K562 (cell line): ENCODE measurements around the gene SLC39A9. TPM values are rescaled to one million over a fixed set of nuclear protein-coding genes. Genes with fewer than 3 reads are reported as not detected.
A peak's percentile ranks its signal among the peaks of the same experiment; 100 is the strongest.

ENCODE experiments used
- ATAC-seq: fragments of 200-7000 bp; cut with Tn5 transposase; 3 replicates; pipeline ENCODE4 v1.9.1; 2020; ENCODE audit warnings: moderate library complexity
- BruUV-seq: library from RNA; stranded (reverse); fragments of 400-500 nt; replicated peaks from 2 replicates; lab custom pipeline; 2021; lab: Mats Ljungman, UMichigan
- CTCF ChIA-PET: fragments of 300-600 bp; formaldehyde crosslinking; extraction: SDS; loops from one replicate; lab custom pipeline; 2021; ENCODE audit warnings: low intra/inter-chr PET ratio; lab: Yijun Ruan, JAX
- POLR2A ChIA-PET: fragments of 300-600, 350-650 bp; sonication (Branson Sonifier 250); formaldehyde crosslinking; extraction: SDS; loops from one replicate; lab custom pipeline; 2021; ENCODE audit warnings: antibody characterized with exemption, inconsistent platforms; lab: Yijun Ruan, JAX
- DNase-seq, 4 experiments: peaks; one replicate each; pipeline versions ENCODE4 v3.0.0 to v3.0.0-alpha.2; 2011 to 2018; ENCODE audit warnings: low spot score in 3 of 4, mixed read lengths in 3 of 4; ENCODE audit errors: extremely low read depth in 1 of 4
- FAIRE-seq: peaks from 2 replicates; lab custom pipeline; 2011; peaks lifted over from hg19 to GRCh38; lab: Jason Lieb, UNC
- H2AFZ ChIP-seq: 2 replicates; pipeline ENCODE4 v1.6.0; 2011; ENCODE audit warnings: low read depth, low read length, control low read depth, inconsistent platforms
- H3K27ac ChIP-seq: fragments of 200-600 bp; 3 replicates; pipeline ENCODE4 v1.8.0; 2011; ENCODE audit warnings: low read depth, mild to moderate bottlenecking, control low read depth, inconsistent platforms, low read length, moderate library complexity, mixed read lengths; ENCODE audit errors: extremely low read depth
- H3K27me3 ChIP-seq, 2 experiments: fragments of 300-600 bp in 1 of 2; 2 replicates in 1 of 2; 3 replicates in 1 of 2; pipeline versions ENCODE4 v1.6.0 to v1.8.0; 2011; ENCODE audit warnings: inconsistent platforms in 2 of 2, low read length in 2 of 2, mild to moderate bottlenecking in 1 of 2, mixed read lengths in 1 of 2, moderate library complexity in 1 of 2; ENCODE audit not compliant: control insufficient read depth in 2 of 2, insufficient read depth in 2 of 2
- H3K36me3 ChIP-seq: fragments of 300-600 bp; 3 replicates; pipeline ENCODE4 v1.8.0; 2011; ENCODE audit warnings: mild to moderate bottlenecking, low read length, inconsistent platforms; ENCODE audit not compliant: control insufficient read depth, insufficient read depth
- H3K4me1 ChIP-seq, 2 experiments: fragments of 200-600 bp in 1 of 2; replicated peaks in 1 of 2; 2 replicates in 1 of 2; 3 replicates in 1 of 2; pipeline versions ENCODE4 v1.5.1 to v1.8.0; 2011; ENCODE audit warnings: inconsistent platforms in 2 of 2, low read length in 2 of 2, mild to moderate bottlenecking in 1 of 2, mixed read lengths in 1 of 2, moderate library complexity in 1 of 2; ENCODE audit not compliant: control insufficient read depth in 2 of 2, insufficient read depth in 2 of 2
- H3K4me2 ChIP-seq: 2 replicates; pipeline ENCODE4 v1.6.1; 2011; ENCODE audit warnings: low read length, control low read depth, inconsistent platforms, mixed read lengths; ENCODE audit not compliant: insufficient read depth
- H3K4me3 ChIP-seq: fragments of 200-600 bp; sonication (generic), shearing (Covaris generic); 2 replicates; pipeline ENCODE4 v1.5.1; 2016; ENCODE audit warnings: control low read depth, inconsistent platforms
- H3K79me2 ChIP-seq: fragments of 200-600 bp; 3 replicates; pipeline ENCODE4 v1.8.0; 2011; ENCODE audit warnings: low read length, inconsistent platforms; ENCODE audit not compliant: control insufficient read depth, insufficient read depth
- H3K9ac ChIP-seq, 2 experiments: 2 replicates each; pipeline versions ENCODE4 v1.6.0 to v1.6.1; 2011; ENCODE audit warnings: low read depth in 2 of 2, low read length in 2 of 2, control low read depth in 1 of 2, inconsistent platforms in 1 of 2, mild to moderate bottlenecking in 1 of 2, mixed read lengths in 1 of 2; ENCODE audit not compliant: insufficient read depth in 1 of 2
- H3K9me1 ChIP-seq: one replicate; pipeline ENCODE4 v1.6.0; 2011; ENCODE audit warnings: inconsistent platforms, mild to moderate bottlenecking, low read length, moderate library complexity; ENCODE audit not compliant: control insufficient read depth, insufficient read depth
- H3K9me3 ChIP-seq: replicated peaks from 2 replicates; pipeline ENCODE4 v1.5.1; 2011; ENCODE audit warnings: low read depth, low read length, inconsistent platforms; ENCODE audit not compliant: control insufficient read depth, insufficient read depth
- H4K20me1 ChIP-seq: replicated peaks from 2 replicates; pipeline ENCODE4 v1.6.1; 2011; ENCODE audit warnings: low read length, inconsistent platforms, mixed read lengths; ENCODE audit not compliant: control insufficient read depth, insufficient read depth
- C11orf30 ChIP-seq: fragments of 450-650 bp; IDR thresholded peaks from 2 replicates; pipeline ENCODE4 v1.6.1; 2016; ENCODE audit warnings: low read depth, mild to moderate bottlenecking
- DPF2 ChIP-seq: fragments of 450-650 bp; IDR thresholded peaks from 2 replicates; pipeline ENCODE4 v1.6.1; 2016
- ELF2 ChIP-seq: fragments of 250-450 bp; sonication (Bioruptor Pico); IDR thresholded peaks from 2 replicates; pipeline ENCODE4 v1.5.0; 2021; ENCODE audit warnings: mild to moderate bottlenecking
- KDM5B ChIP-seq: fragments of 200-600 bp; sonication (generic); IDR thresholded peaks from 2 replicates; pipeline ENCODE4 v1.6.1; 2012; ENCODE audit warnings: low read depth, mild to moderate bottlenecking, moderate library complexity, low read length, control low read depth, inconsistent platforms; ENCODE audit not compliant: insufficient replicate concordance
- KLF6 ChIP-seq: fragments of 250-450 bp; sonication (Bioruptor Pico); IDR thresholded peaks from 2 replicates; pipeline ENCODE4 v1.4.0; 2020; ENCODE audit warnings: mild to moderate bottlenecking, moderate library complexity, borderline replicate concordance
- MTF1 ChIP-seq: fragments of 250-450 bp; sonication (Bioruptor Pico); IDR thresholded peaks from 2 replicates; pipeline ENCODE4 v1.9.0; 2021; ENCODE audit warnings: moderate library complexity, mild to moderate bottlenecking, inconsistent platforms, borderline replicate concordance
- NR1H2 ChIP-seq: sonication (generic); formaldehyde crosslinking; IDR thresholded peaks from 2 replicates; pipeline ENCODE4 v1.4.0; 2020; ENCODE audit warnings: mild to moderate bottlenecking, missing genetic modification reagents
- NR2C2 ChIP-seq, 2 experiments: fragments of 200-800 bp in 1 of 2; sonication (Bioruptor generic) in 1 of 2; sonication (generic) in 1 of 2; formaldehyde crosslinking in 1 of 2; IDR thresholded peaks; 2 replicates each; pipeline versions ENCODE4 v1.6.1 to v1.8.0; 2016 to 2022; ENCODE audit warnings: mild to moderate bottlenecking in 1 of 2, missing compliant biosample characterization in 1 of 2, missing genetic modification characterization in 1 of 2, missing genetic modification reagents in 1 of 2
- PHF20 ChIP-seq: fragments of 450-650 bp; IDR thresholded peaks from 2 replicates; pipeline ENCODE4 v1.6.1; 2018; ENCODE audit not compliant: partially characterized antibody
- SRSF1 ChIP-seq: fragments of 200-400 bp; formaldehyde crosslinking; IDR thresholded peaks from 2 replicates; pipeline ENCODE4 v1.6.1; 2017; ENCODE audit warnings: mild to moderate bottlenecking, low read depth, low read length, moderate library complexity
- ZNF274 ChIP-seq: IDR thresholded peaks from 2 replicates; pipeline ENCODE4 v1.6.1; 2011; ENCODE audit warnings: low read depth, mild to moderate bottlenecking, low read length, moderate library complexity, borderline replicate concordance
- ZNF780A ChIP-seq: fragments of 250-450 bp; sonication (Bioruptor Pico); IDR thresholded peaks from 2 replicates; pipeline ENCODE4 v1.5.0; 2021; ENCODE audit warnings: mild to moderate bottlenecking
- ZSCAN29 ChIP-seq: fragments of 450-650 bp; IDR thresholded peaks from 2 replicates; pipeline ENCODE4 v1.6.1; 2017
- WGBS: fragments of 100-300 bp; shearing (Covaris generic); methylation state at CpG from one replicate; pipeline ENCODE4 v1.1.6; 2016; ENCODE audit warnings: low coverage, mixed read lengths; ENCODE audit not compliant: insufficient coverage; ENCODE audit errors: missing lambda C conversion rate; 5-methylcytosine and 5-hydroxymethylcytosine counted together
- in situ Hi-C: fragments of 300-500 bp; cut with MboI; formaldehyde crosslinking; loops from 4 replicates; pipeline ENCODE4 v1.15.0; 2018; ENCODE audit warnings: inconsistent platforms, mixed read lengths
- intact Hi-C: fragments of 100-400 bp; cut with micrococcal nuclease; formaldehyde crosslinking; loops from 2 replicates; pipeline ENCODE4 v1.14.2; 2022
- polyA plus RNA-seq, 8 experiments: library from polyadenylated mRNA; depleted of rRNA in 4 of 8; stranded (reverse) in 5 of 8; unstranded in 3 of 8; fragments of >200 nt; fragmentation: Nextera tagmentation in 2 of 8; fragmentation: Illumina TruSeq in 1 of 8; extraction: Ambion mirVana in 2 of 8; extraction: Trizol in 1 of 8; gene quantifications; 2 replicates each; pipeline versions ENCODE4 v1.2.1 to v1.2.3, GENCODE V29; 2011 to 2014; ENCODE audit warnings: inconsistent platforms in 1 of 8, missing spikeins in 1 of 8
- total RNA-seq, 7 experiments: library from RNA; depleted of rRNA in 6 of 7; stranded (reverse); fragments of >200 nt in 6 of 7; fragmentation: Illumina TruSeq in 2 of 7; extraction: Trizol in 2 of 7; gene quantifications; 2 replicates each; pipeline versions ENCODE4 v1.2.1 to v1.2.3, GENCODE V29; 2011 to 2021; ENCODE audit warnings: low replicate concordance in 1 of 7
- TF ChIP-seq, protein P1 (sequence below): sonication (generic); formaldehyde crosslinking; IDR thresholded peaks from 2 replicates; pipeline ENCODE4 v1.9.0; 2022; ENCODE audit warnings: mild to moderate bottlenecking, missing genetic modification reagents
- TF ChIP-seq, protein P2 (sequence below): sonication (generic); formaldehyde crosslinking; IDR thresholded peaks from 2 replicates; pipeline ENCODE4 v1.9.0; 2022; ENCODE audit warnings: mild to moderate bottlenecking, missing genetic modification reagents
- TF ChIP-seq, protein P3 (sequence below): fragments of 250-450 bp; sonication (Bioruptor Pico); IDR thresholded peaks from 2 replicates; pipeline ENCODE4 v1.5.0; 2020; ENCODE audit warnings: mild to moderate bottlenecking

Gene SLC39A9
- total and polyA plus RNA-seq, 9 of the 15 experiments (the other 6 are each of a cell fraction or from before 2014, with no cell fraction given) = 18.4 to 66.0 (median 32.5) TPM

DNA sequence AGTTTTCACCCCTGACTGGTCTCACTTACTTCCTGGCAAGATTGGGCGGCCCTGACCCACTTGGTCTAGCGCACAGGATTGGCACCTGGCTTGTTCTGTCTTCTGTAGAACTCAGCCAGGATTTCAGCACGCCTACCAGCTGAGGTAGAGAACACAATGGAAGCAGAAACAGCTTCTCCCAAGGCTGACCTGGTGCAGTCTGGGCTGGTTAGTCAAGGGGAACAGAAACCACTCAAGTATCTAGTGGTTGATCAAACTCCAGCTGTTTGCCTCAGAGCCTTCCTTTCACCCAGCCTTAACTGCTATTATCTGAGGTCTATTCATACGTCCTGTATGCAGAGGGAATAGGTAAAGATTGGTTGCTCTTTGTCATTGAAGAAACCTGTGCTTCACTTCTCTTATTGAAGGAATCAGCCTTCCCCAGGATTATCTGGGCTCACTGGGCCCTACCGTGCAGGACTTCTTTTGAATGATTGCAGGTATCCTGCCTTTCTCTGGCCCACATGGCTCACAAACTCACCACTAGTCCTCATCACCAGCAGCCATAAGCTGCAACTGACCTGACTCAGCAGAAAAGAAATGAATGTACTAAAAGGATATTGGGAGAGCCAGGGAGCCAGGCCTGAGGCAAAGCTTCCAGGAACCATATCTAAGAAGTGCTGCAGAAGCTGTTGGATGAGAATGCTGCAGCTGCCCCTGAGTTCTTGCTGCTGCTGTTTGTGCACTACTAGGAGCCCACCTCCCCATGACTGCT, 83.5 kb downstream of the SLC39A9 start (continued):
- TF ChIP-seq ZNF274 (no peak), C11orf30 (peak; percentile 96), SRSF1 (no peak), DPF2 (no peak), PHF20 (no peak), NR2C2 (CRISPR knock-in tag; IDR thresholded peaks at IDR 0.05) (no peak), NR2C2 (tag; IDR thresholded peaks at IDR 0.05) (no peak), MTF1 (CRISPR knock-in tag) (no peak)
- TF ChIP-seq, protein P1, sequence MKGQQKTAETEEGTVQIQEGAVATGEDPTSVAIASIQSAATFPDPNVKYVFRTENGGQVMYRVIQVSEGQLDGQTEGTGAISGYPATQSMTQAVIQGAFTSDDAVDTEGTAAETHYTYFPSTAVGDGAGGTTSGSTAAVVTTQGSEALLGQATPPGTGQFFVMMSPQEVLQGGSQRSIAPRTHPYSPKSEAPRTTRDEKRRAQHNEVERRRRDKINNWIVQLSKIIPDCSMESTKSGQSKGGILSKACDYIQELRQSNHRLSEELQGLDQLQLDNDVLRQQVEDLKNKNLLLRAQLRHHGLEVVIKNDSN (CRISPR knock-in tag) = no peak

DNA sequence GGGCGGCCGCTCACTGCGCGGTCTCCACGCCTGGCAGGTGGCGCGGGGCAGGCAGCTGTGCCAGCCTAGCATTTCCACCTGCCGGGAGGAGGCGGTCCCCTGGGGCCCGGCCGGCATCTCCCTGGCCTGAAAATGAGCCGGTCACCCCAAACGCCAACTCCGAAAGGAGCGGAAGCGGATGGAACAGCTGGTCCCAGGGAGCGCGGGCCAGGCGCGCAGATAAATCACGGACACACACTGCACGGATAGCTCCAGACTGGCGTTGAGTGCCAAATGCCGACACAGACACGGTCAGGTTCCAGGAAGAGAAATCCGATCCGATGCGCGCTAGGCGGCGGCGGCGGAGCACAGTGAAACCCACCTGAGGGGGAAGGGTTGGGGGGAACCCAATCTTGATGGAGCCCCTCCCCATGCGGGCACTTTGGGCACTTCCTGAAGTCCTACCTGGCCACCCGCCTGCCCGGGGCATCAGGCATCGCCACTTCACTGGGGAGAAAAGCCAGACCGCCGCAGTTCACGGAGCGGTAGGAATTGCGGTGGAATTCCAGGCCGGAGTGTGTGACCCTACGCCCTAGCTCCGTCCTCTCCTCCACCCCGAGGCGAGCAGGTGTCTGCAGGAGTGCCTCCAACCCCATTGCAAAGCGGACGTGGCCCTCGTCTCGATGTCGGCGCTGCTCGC, 85.4 kb downstream of the SLC39A9 start:
- DNase-seq = no peak
- Histone ChIP-seq H3K9ac (no peak overlapping the region), H3K79me2 (no peaks in the 10 kb centered on the region), H3K9me3 (no peaks in the 10 kb centered on the region), H3K4me3 (no peak overlapping the region), H3K9me1 (no peaks in the 10 kb centered on the region), H3K27ac (no peak overlapping the region), H3K4me1 (peaks cover 8 to 10% of the 10 kb centered on the region in 2 experiments; a peak in 4 of 5 replicates), H3K36me3 (no peaks in the 10 kb centered on the region), H3K27me3 (peaks cover 0 to 14% of the 10 kb centered on the region in 2 experiments; a peak in 3 of 5 replicates), H2AFZ (no peak overlapping the region), H4K20me1 (no peaks in the 10 kb centered on the region), H3K4me2 (no peak overlapping the region)
- intact Hi-C loops (no loop called here), in situ Hi-C loops (no loop called here)
- POLR2A ChIA-PET = no interaction called here
- CTCF ChIA-PET = no interaction called here
- no TSS peak for BruUV-seq
- no peak for ATAC-seq
- FAIRE-seq = no peak
- WGBS = 75% methylated on average over 7 of the region's 54 CpGs
- TF ChIP-seq KLF6 (CRISPR knock-in tag) = no peak
- TF ChIP-seq, protein P2, sequence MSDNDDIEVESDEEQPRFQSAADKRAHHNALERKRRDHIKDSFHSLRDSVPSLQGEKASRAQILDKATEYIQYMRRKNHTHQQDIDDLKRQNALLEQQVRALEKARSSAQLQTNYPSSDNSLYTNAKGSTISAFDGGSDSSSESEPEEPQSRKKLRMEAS = no peak
- TF ChIP-seq KDM5B = no peak
- TF ChIP-seq, protein P3, sequence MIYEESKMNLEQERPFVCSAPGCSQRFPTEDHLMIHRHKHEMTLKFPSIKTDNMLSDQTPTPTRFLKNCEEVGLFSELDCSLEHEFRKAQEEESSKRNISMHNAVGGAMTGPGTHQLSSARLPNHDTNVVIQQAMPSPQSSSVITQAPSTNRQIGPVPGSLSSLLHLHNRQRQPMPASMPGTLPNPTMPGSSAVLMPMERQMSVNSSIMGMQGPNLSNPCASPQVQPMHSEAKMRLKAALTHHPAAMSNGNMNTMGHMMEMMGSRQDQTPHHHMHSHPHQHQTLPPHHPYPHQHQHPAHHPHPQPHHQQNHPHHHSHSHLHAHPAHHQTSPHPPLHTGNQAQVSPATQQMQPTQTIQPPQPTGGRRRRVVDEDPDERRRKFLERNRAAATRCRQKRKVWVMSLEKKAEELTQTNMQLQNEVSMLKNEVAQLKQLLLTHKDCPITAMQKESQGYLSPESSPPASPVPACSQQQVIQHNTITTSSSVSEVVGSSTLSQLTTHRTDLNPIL (CRISPR knock-in tag) = no peak
- TF ChIP-seq NR1H2 (CRISPR knock-in tag) = no peak
- no peak for TF ChIP-seq ZNF780A (CRISPR knock-in tag)
- no peak for TF ChIP-seq ZSCAN29
- TF ChIP-seq ELF2 (CRISPR knock-in tag) = no peak
